Fibroblast of skin of abdomen (primary cell): Measurements from ENCODE around the gene CCDC102A.
"Not testable (repeated sequence)": the region's sequence is repeated elsewhere in the genome, so short reads cannot be mapped to it uniquely, and the experiment has no call there.

ENCODE experiments used
- DNase-seq: peaks from one replicate; pipeline ENCODE4 v3.0.0-alpha.2; 2013

CCDC102A gene

GRCh38 chr16:57499941-57500340 lies 36.4 kb downstream of the CCDC102A start:
- not testable (repeated sequence) for DNase-seq

- DNase-seq = no peak
Observed at GRCh38 chr16:57498031-57498430, 38.3 kb downstream of the CCDC102A start.

DNA sequence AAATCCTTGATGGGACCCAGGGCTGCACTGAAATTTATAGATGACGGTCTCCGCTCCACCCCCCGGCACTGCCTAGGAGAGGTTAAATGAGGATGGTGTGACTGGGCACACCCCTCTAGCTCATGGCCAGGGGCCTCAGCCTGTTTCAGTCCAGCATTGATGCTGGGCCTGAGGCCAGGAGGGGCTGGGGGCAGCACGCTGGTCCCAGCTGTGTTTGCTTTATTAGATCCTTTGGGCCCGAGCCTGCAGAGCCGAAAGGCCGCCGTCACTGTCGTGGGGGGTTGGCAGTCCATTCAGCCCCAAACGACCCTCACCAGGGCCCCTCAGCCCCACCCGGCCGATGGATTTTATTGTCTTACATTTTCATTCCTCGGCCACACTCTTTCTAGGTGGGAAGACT lies 39.2 kb downstream of the CCDC102A start:
- no peak for DNase-seq

GRCh38 chr16:57493767-57494166 lies 42.6 kb downstream of the CCDC102A start:
- DNase-seq = no peak

- no peak for DNase-seq
Observed at GRCh38 chr16:57489229-57489628, 47.1 kb downstream of the CCDC102A start.

GRCh38 chr16:57486858-57487834 lies 49.2 kb downstream of the CCDC102A start:
- no peak for DNase-seq

GRCh38 chr16:57485916-57486857 lies 50.2 kb downstream of the CCDC102A start, which contains the start of gene DOK4:
Gene DOK4, minus strand, starts transcription at chr16:57486493. Its CDS starts 6,986 bp downstream, at chr16:57479507.
- DNase-seq = peak; percentile 64

GRCh38 chr16:57485091-57485915 lies 51.1 kb downstream of the CCDC102A start:
- no peak for DNase-seq

DNA sequence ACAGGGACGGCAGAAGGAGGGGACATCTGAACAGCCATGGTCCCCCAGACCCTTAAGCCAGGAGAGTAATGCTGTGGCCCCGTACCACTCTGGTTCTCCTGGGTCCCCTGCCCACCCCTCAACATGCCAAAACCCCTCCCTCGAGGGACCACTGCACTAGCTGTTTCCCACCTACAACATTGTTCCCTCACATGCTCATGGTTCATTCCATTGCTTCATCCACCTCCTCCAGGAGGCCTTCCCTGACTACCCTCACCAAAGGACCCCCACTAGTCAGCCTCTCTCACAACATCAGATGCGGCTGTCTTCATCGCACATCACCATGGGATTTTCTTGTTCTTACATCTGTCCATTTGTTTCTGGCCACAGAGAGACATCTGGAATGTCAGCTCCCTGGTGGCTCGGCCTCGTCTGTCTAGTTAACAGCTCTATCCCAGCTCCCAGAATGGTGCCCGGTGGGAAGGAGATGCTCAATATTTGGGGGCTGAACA lies 51.8 kb downstream of the CCDC102A start:
- no peak for DNase-seq

DNA sequence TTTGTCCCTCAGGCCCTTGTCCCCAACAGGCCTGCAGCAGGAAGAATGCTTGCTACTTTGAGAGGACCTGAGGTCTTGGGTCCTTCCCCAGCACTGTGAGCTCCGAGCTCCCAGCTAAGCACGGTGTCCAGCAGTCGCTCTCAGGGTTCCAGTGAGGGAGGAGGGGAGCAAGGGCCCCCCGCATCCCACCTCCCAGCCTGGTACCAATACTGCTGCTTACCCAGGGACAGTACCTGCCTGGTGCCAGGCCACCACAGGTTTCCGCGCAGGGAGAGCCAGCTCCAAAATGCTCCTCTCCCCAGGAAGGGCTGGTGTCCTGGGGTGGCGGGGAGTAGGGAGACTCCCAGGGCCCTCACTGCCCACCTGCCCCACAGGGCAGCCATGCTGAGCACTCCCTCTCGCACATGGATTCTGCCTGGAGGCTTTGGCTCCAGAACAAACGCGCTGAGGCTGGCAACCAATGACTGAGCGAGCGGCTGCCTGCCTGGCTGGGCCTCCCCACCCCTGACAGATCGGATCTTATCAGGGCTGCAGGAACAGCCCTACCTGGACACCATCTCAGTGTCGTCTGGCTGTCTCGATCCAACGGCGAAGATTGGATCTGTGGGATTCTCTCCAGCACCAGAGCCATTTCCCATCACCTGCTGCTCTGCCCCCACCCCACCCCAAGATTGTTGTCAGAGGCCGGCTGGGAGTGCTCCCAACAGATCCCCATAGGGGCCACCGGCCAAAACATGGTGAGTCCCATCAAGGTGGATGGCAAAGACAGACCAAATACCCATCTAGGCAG lies 52.5 kb downstream of the CCDC102A start:
- DNase-seq = no peak

DNA sequence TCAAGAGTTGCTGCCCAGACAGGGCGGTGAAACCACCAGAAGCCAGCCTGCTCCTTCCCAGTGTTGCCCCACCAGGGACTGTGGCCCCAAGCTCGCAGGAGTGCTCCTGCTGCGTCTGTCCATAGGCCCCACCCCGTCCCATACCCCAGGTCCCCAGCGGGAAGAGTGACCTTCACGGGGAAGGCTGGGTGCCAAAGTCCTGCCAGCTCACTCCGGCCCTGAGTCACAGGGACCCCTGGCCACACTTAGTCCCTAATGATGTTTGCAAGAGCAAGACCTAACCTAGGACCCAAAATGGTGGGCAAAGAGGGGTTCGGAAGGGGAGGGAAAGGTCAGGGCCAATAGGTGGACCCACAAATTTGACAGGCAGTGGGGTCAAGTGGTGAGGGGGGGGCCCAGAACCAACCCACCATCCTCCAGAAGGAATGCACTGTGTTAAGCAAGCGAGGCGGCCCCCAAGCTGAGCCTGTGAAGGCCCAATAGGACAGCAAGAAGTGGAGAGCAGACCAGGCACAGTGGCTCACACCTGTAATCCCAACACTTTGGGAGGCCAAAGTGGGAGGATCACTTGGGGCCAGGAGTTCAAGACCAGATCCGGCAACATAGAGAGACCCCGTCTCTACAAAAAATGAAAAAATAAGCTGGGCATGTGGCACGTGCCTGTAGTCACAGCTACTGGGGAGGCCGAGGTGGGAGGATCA lies 53.4 kb downstream of the CCDC102A start:
- no peak for DNase-seq

- no peak for DNase-seq
Observed at GRCh38 chr16:57481421-57481820, 55.0 kb downstream of the CCDC102A start.

DNA sequence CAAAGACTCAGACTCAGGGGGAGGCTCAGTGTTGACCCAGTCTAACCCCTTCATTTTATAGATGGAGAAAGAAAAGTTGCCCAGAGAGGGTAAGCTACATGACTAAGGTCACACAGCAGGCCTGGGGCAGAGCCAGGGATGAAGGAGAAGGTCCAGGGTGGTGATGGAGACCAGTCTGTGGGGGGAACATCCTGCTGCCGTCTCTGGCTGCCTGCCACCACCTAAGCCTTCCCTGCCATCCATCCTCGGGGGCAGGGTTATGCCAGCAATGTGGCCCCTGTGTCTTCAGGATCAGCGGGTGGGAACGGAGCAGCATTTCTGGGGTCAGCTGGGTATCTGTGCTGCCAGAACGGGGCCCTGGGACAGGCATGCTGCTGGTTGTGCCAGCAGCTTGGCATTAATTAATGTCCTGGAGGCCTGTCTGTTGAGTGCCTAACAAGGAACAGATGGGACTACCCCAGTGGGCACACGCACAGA lies 55.6 kb downstream of the CCDC102A start:
- DNase-seq = no peak

DNA sequence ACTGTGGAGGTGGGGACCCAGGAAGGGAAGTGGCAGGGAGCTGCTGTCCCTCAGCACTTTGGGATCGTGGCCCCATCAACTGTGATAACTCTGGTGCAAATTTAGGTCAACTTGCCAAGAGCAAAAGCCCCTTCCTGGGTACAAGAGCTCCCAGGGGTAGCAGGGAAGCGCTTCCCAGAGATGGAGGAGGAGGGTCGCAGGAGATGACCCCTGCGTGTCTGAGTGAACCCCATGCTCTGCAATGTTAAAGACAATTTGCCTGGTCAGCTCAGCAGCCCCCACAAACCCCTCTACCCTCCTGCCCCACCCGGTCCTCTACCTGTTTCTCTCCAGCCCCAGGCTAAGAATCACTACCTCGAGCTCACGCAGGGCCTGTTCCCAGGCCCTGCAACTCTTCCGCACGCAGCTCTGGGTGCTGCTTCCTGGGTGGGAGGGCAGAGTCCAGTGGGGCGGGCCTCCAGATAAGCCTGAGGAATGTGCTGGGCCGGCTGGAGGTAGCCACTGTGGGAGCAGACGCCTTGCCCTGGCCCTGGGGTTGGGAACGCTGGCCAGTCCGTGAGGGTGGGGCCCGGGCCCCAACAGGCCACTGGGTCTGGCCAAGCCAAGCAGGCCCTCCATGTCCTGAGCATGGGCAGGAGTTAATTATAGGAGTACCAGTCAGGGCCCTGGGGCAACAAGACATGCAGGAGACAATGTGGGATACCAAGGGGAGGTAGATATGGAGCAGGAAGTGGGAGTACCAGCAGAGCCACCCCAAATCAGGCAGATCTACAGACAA lies 56.2 kb downstream of the CCDC102A start:
- peak; percentile 13 for DNase-seq

DNA sequence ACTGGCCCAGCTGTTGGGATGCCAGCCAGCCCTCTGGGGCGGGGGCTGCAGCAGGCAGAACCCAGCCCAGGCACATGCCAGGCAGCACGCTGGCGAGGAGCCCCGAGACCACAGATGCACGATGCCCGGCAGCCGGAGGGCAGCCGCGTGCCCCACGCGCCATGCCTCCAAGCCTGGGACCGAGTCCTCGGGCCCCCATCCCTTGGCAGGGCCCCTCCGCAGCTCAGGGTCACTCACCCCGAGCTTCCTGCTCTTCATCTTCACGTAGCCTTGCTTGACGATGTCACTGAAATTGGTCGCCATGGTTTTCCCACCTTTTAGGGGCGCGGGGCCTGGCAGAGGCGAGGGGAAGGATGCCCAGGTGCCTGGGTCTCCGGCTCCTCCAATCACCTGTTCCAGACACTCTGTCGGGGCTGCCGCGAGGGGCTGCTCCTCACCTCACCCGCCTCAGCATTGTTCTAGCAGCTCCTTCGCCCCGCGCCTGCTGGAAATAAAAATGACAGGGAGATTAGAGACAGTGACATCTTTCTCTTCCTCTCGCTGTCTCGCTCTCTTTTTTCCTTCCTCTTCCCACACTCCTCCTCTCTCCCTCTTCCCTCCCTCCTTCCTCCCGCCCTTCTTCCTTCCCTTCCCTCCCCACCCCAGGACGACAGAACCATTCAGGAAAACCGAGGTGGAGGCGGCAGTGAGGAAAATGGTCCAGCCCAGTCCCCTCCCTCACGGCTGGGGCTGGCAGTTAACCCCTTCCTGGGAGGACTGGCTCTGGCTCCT lies 57.0 kb downstream of the CCDC102A start:
- DNase-seq = peak; percentile 65

DNA sequence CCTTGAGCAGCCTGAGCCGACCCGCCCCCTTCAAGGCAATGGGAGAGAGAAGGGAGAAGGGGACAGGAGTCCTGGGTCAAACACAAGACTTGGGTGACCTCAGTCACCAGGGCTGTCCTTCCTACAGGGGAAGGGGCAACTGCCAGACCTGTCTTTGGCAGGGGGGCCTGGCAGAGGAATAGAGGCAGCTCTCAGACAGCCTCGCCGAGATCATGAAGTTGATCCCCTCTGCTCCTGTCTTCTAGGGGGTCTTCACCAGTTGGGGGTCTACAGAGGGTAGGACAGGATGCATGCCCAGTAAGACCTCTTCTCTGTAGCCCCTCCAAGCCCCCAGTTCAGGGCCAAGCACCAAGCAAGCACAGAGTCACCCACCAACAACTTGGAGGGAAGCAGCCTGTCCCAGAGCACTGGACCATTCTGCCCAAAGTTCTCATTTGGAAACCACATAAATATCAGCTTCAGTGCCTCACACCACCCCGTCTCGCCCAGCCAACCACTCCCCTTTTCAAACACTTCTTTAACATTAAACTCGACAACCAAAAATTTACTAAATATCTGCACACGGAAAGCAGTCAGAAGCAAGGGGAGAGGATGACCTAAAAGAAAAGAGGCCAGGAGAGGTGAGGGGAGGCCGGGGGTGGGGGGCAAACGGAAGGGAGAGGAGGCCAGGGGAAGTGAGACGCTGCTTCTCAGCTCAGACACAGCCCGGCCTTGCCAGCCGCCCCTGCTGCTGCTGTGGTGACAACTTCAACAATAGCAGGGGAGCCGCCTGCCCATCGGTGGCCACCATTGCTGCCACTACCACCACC lies 57.8 kb downstream of the CCDC102A start:
- DNase-seq = no peak

DNA sequence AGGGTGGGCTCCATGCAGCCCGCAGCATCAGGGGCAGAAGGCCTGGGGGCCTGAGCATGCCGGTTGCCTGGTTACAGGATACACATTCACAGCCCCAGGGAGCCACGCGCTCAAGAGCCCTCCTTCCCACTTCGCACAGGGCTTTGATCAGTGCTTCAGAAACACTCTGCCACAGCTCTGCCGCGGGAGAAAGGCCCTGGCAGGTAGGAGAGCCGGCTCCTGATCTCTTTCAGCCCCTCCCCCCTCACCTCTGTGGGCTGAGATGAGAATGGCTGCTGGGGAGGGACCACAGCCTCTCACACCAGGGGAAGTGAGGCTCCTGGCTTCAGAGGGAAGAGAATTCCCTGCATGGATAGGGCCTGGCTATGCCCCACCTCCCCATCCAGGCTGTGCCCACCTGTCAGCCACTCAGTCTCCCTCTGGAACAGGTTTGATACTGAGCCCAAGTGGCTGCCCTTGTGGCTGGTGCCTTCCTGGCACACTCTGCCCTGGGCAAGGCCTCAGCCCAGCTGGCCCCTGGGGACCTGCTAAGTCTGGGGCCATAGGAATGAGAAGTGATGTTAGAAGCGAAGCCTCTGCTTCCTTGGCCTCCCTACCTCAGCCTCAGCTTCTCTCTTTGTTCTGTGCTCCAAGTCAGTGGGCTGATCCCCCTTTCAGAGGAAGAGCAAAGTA lies 58.7 kb downstream of the CCDC102A start:
- no peak for DNase-seq
